Karpas-422 (cell line): Measurements from ENCODE around the gene TMUB1. TPM values are rescaled to one million over a fixed set of nuclear protein-coding genes. Genes with fewer than 3 reads are reported as not detected.

Source experiments
- DNase-seq: peaks from one replicate; pipeline ENCODE4 v3.0.0-alpha.2; 2015
- H2AFZ ChIP-seq: fragments of 200-600 bp; sonication (generic); 2 replicates; pipeline ENCODE4 v1.6.1; 2014; ENCODE audit warnings: antibody characterized with exemption, low read length, mixed read lengths
- H3K27ac ChIP-seq: fragments of 200-600 bp; sonication (generic); 2 replicates; pipeline ENCODE4 v1.5.1; 2014; ENCODE audit warnings: mild to moderate bottlenecking, low read length, moderate library complexity
- H3K27me3 ChIP-seq: fragments of 200-600 bp; sonication (generic); 2 replicates; pipeline ENCODE4 v1.6.1; 2014; ENCODE audit warnings: low read length, mixed read lengths
- H3K36me3 ChIP-seq: fragments of 200-600 bp; sonication (generic); 2 replicates; pipeline ENCODE4 v1.6.1; 2014; ENCODE audit warnings: low read length, mixed read lengths; ENCODE audit not compliant: insufficient read depth
- H3K4me1 ChIP-seq: fragments of 200-600 bp; sonication (generic); 2 replicates; pipeline ENCODE4 v1.6.1; 2014; ENCODE audit warnings: mild to moderate bottlenecking, low read length, mixed read lengths
- H3K4me2 ChIP-seq: fragments of 200-600 bp; sonication (generic); 2 replicates; pipeline ENCODE4 v1.6.1; 2014; ENCODE audit warnings: low read length, low read depth, mild to moderate bottlenecking; ENCODE audit not compliant: poor library complexity, severe bottlenecking
- H3K4me3 ChIP-seq: fragments of 200-600 bp; sonication (generic); 2 replicates; pipeline ENCODE4 v1.5.1; 2014; ENCODE audit warnings: mild to moderate bottlenecking, antibody characterized with exemption, low read length, mixed read lengths
- H3K79me2 ChIP-seq: fragments of 200-600 bp; sonication (generic); 2 replicates; pipeline ENCODE4 v1.6.1; 2014; ENCODE audit warnings: mild to moderate bottlenecking, low read length, mixed read lengths
- H3K9ac ChIP-seq: fragments of 200-600 bp; sonication (generic); 2 replicates; pipeline ENCODE4 v1.6.0; 2014; ENCODE audit warnings: low read length
- H3K9me2 ChIP-seq: fragments of 200-600 bp; sonication (generic), shearing (Covaris generic); replicated peaks from 2 replicates; pipeline ENCODE4 v1.6.0; 2014; ENCODE audit warnings: mild to moderate bottlenecking, low read length, moderate library complexity; ENCODE audit not compliant: insufficient read depth
- H3K9me3 ChIP-seq: fragments of 300-700, 200-600 bp; sonication (generic); 2 replicates; pipeline ENCODE4 v1.6.1; 2014; ENCODE audit warnings: low read length, mixed read lengths
- H4K20me1 ChIP-seq: fragments of 200-600 bp; sonication (generic); 2 replicates; pipeline ENCODE4 v1.6.1; 2014; ENCODE audit warnings: mild to moderate bottlenecking, antibody characterized with exemption, low read length, low read depth; ENCODE audit not compliant: insufficient read depth
- total RNA-seq: library from RNA; depleted of rRNA; stranded (reverse); fragments of >200 nt; shearing (Covaris generic); gene quantifications from 2 replicates; pipeline ENCODE4 v1.2.3, GENCODE V29; 2014; ENCODE audit warnings: low replicate concordance

The TMUB1 gene
- total RNA-seq, 1 experiment from 2014 or later = 30.9 TPM

DNA sequence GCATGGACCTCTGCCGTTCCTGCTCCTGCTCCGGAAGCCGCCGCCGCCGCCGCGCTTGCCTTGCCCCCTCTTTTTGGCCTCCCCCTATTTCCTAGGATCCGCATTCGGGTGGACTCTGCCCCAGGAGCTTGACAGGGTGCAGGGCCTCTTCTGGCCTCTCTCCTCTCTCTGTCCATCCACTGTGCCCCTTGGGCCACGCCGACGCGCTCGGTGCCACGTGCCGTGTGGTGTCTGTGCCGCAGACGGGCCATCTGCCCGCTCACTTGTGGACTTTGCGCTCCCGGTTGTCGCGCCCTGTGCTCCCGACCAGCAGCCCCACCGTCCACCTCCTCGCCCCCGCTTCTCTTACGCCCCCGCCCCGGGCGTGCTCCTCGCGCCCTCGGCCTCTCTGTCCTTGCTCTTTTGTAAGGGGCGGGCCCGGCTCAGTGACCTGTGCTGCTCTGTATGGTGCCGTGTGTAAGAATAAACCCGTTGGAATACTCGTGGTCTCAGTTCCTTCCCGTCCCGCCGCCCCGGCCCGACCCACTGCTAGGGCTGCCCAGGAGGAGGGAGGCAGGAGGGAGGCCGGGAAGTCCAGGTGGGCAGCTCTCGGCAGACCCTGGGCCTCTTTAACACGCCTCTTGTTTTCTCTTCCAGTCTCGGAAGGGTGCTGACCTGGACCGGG is 40.0 kb upstream of the TMUB1 start:
- no peak overlapping the region for H3K4me2 ChIP-seq
- H2AFZ ChIP-seq = no peak overlapping the region
- no peaks in the 10 kb centered on the region for H3K9me3 ChIP-seq
- H3K27ac ChIP-seq = no peak overlapping the region
- no peaks in the 10 kb centered on the region for H3K36me3 ChIP-seq
- H3K27me3 ChIP-seq = no peaks in the 10 kb centered on the region
- no peaks in the 10 kb centered on the region for H3K79me2 ChIP-seq
- H3K9ac ChIP-seq = no peak overlapping the region
- no peak for DNase-seq
- H3K4me1 ChIP-seq = no peaks in the 10 kb centered on the region
- H4K20me1 ChIP-seq = peaks cover 11% of the 10 kb centered on the region; the same call in 1 of the 2 replicates
- no peaks in the 10 kb centered on the region for H3K9me2 ChIP-seq
- H3K4me3 ChIP-seq = no peak overlapping the region

DNA sequence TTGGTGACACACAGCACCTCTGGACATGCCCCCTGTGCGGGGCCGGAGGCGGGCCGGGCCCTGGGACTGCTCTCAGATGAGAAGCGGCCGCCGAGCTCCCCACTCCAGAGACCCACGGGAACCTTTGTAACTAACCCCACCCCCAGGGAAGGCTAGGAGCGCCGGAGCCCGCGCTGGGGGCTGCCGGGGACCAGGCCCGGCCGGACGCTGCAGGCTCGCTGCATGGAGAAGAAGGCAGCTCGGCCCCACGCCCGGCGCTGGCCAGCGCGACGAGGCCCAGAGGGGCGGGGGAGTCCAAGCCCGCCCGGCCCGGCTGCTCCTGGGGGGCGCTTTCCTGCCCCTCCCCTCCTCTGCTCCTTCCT is 39.5 kb upstream of the TMUB1 start:
- Histone ChIP-seq H3K9me3 (no peaks in the 10 kb centered on the region), H3K4me1 (no peaks in the 10 kb centered on the region), H3K36me3 (no peaks in the 10 kb centered on the region), H3K27me3 (no peaks in the 10 kb centered on the region), H3K9me2 (no peaks in the 10 kb centered on the region), H3K27ac (no peak overlapping the region), H2AFZ (no peak overlapping the region), H4K20me1 (peaks cover 11% of the 10 kb centered on the region; the same call in 1 of the 2 replicates), H3K4me2 (no peak overlapping the region), H3K9ac (no peak overlapping the region), H3K79me2 (no peaks in the 10 kb centered on the region), H3K4me3 (no peak overlapping the region)
- no peak for DNase-seq

GRCh38 chr7:151122276-151122675 is 39.0 kb upstream of the TMUB1 start:
- Histone ChIP-seq H3K9me3 (no peaks in the 10 kb centered on the region), H3K9me2 (no peaks in the 10 kb centered on the region), H3K79me2 (no peaks in the 10 kb centered on the region), H3K27me3 (no peaks in the 10 kb centered on the region), H2AFZ (no peak overlapping the region), H4K20me1 (peaks cover 11% of the 10 kb centered on the region; the same call in 1 of the 2 replicates), H3K36me3 (no peaks in the 10 kb centered on the region), H3K4me1 (no peaks in the 10 kb centered on the region), H3K9ac (no peak overlapping the region), H3K27ac (no peak overlapping the region), H3K4me3 (no peak overlapping the region), H3K4me2 (no peak overlapping the region)
- no peak for DNase-seq

GRCh38 chr7:151121380-151122170 is 38.3 kb upstream of the TMUB1 start:
- Histone ChIP-seq H3K79me2 (no peaks in the 10 kb centered on the region), H3K4me3 (no peak overlapping the region), H2AFZ (no peak overlapping the region), H3K9ac (no peak overlapping the region), H3K9me3 (no peaks in the 10 kb centered on the region), H3K27ac (no peak overlapping the region), H3K36me3 (no peaks in the 10 kb centered on the region), H4K20me1 (peaks cover 8% of the 10 kb centered on the region; the same call in 1 of the 2 replicates), H3K27me3 (no peaks in the 10 kb centered on the region), H3K4me2 (no peak overlapping the region), H3K9me2 (no peaks in the 10 kb centered on the region), H3K4me1 (no peaks in the 10 kb centered on the region)
- DNase-seq = no peak

GRCh38 chr7:151120896-151121295 is 37.6 kb upstream of the TMUB1 start:
- Histone ChIP-seq H3K4me3 (no peak overlapping the region), H4K20me1 (peaks cover 8% of the 10 kb centered on the region; the same call in 1 of the 2 replicates), H3K36me3 (no peaks in the 10 kb centered on the region), H3K4me2 (no peak overlapping the region), H3K9me3 (no peaks in the 10 kb centered on the region), H3K27ac (no peak overlapping the region), H3K9me2 (no peaks in the 10 kb centered on the region), H3K4me1 (no peaks in the 10 kb centered on the region), H3K27me3 (no peaks in the 10 kb centered on the region), H3K79me2 (no peaks in the 10 kb centered on the region), H2AFZ (no peak overlapping the region), H3K9ac (no peak overlapping the region)
- DNase-seq = no peak

GRCh38 chr7:151119902-151120301 is 36.6 kb upstream of the TMUB1 start:
- H3K4me2 ChIP-seq = no peak overlapping the region
- H3K4me3 ChIP-seq = no peak overlapping the region
- H3K9ac ChIP-seq = no peak overlapping the region
- H3K36me3 ChIP-seq = no peaks in the 10 kb centered on the region
- H3K27ac ChIP-seq = no peak overlapping the region
- H2AFZ ChIP-seq = no peak overlapping the region
- no peak for DNase-seq
- H3K4me1 ChIP-seq = no peaks in the 10 kb centered on the region
- no peaks in the 10 kb centered on the region for H3K27me3 ChIP-seq
- no peaks in the 10 kb centered on the region for H3K9me3 ChIP-seq
- no peaks in the 10 kb centered on the region for H3K9me2 ChIP-seq
- peaks cover 8% of the 10 kb centered on the region; the same call in 1 of the 2 replicates for H4K20me1 ChIP-seq
- no peaks in the 10 kb centered on the region for H3K79me2 ChIP-seq

GRCh38 chr7:151119055-151119415 is 35.7 kb upstream of the TMUB1 start:
- no peaks in the 10 kb centered on the region for H3K36me3 ChIP-seq
- no peak overlapping the region for H3K4me2 ChIP-seq
- H2AFZ ChIP-seq = no peak overlapping the region
- H3K27me3 ChIP-seq = no peaks in the 10 kb centered on the region
- no peak for DNase-seq
- no peak overlapping the region for H3K27ac ChIP-seq
- no peaks in the 10 kb centered on the region for H3K4me1 ChIP-seq
- no peaks in the 10 kb centered on the region for H3K9me3 ChIP-seq
- H3K9ac ChIP-seq = no peak overlapping the region
- H4K20me1 ChIP-seq = peaks cover under 1% of the 10 kb centered on the region; the same call in 1 of the 2 replicates
- no peaks in the 10 kb centered on the region for H3K9me2 ChIP-seq
- no peaks in the 10 kb centered on the region for H3K79me2 ChIP-seq
- H3K4me3 ChIP-seq = no peak overlapping the region

DNA sequence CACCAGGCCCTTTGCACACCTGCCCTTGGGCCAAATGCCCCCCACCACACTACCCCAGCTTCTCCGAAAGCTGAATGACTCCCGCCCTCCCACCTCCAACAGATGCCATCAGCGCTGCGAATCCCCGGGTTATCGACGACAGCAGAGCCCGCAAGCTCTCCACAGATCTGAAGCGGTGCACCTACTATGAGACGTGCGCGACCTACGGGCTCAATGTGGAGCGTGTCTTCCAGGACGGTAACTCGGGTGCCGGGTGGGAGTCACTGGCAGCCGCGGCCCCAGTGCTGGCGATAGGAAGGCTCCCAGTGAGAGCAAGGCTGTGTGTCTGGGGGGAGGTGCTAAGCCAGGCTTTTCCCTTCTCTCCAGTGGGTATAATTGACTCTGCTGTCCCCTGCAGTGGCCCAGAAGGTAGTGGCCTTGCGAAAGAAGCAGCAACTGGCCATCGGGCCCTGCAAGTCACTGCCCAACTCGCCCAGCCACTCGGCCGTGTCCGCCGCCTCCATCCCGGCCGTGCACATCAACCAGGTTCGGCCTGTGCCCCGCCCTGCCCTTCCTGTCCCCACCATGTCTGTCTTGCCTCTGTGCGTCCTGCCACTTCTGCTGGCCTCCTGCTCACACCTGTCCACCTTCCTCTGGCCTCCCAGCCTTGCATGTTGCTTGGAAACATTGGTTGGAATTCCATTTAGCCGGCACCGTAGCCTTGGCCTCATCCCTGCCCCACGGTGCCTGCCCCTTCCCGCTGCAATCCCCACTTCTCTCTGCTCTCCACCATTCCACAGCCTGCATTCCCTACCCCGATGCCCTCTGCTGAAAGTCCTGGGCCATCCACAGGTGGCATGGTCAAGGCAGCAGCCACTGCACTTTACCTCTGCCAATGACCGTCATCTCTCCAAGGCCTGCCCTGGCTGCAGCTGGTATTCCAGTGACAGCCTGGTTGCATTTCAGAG is 35.1 kb upstream of the TMUB1 start:
- H3K4me2 ChIP-seq = no peak overlapping the region
- no peak for DNase-seq
- no peak overlapping the region for H3K9ac ChIP-seq
- no peaks in the 10 kb centered on the region for H3K9me2 ChIP-seq
- H3K27ac ChIP-seq = no peak overlapping the region
- H3K4me3 ChIP-seq = no peak overlapping the region
- no peaks in the 10 kb centered on the region for H3K79me2 ChIP-seq
- H3K27me3 ChIP-seq = no peaks in the 10 kb centered on the region
- no peak overlapping the region for H2AFZ ChIP-seq
- no peaks in the 10 kb centered on the region for H3K9me3 ChIP-seq
- no peaks in the 10 kb centered on the region for H4K20me1 ChIP-seq
- H3K36me3 ChIP-seq = no peaks in the 10 kb centered on the region
- H3K4me1 ChIP-seq = no peaks in the 10 kb centered on the region
